NB4 (cell line): Measurements from ENCODE around the gene NPFFR2.
"Not testable (repeated sequence)": the region's sequence is repeated elsewhere in the genome, so short reads cannot be mapped to it uniquely, and the experiment has no call there.

Experiments used
- DNase-seq: peaks from one replicate; pipeline ENCODE4 v3.0.0; 2010; ENCODE audit warnings: low read depth
- H3K4me3 ChIP-seq: one replicate; pipeline ENCODE4 v1.5.1; 2011; ENCODE audit warnings: mild to moderate bottlenecking, low read depth, low read length, moderate library complexity
- CTCF ChIP-seq: IDR thresholded peaks from one replicate; pipeline ENCODE4 v1.5.1; 2012; ENCODE audit warnings: low read depth, low read length
- MAX ChIP-seq: IDR thresholded peaks from 2 replicates; pipeline ENCODE4 v1.6.1; 2011; ENCODE audit warnings: low read depth, low read length
- MYC ChIP-seq: IDR thresholded peaks from 2 replicates; pipeline ENCODE4 v1.6.1; 2011; ENCODE audit warnings: low read depth, low read length
- POLR2A ChIP-seq: IDR thresholded peaks from 2 replicates; pipeline ENCODE4 v1.6.1; 2011; ENCODE audit warnings: mild to moderate bottlenecking; ENCODE audit not compliant: insufficient read length; ENCODE audit errors: extremely low read depth

NPFFR2 gene

GRCh38 chr4:72152731-72153130 is 120.9 kb downstream of the NPFFR2 start:
- DNase-seq = no peak
- no peak overlapping the region for H3K4me3 ChIP-seq
- TF ChIP-seq MYC = no peak
- TF ChIP-seq CTCF = no peak
- no peak for TF ChIP-seq MAX
- TF ChIP-seq POLR2A = no peak

GRCh38 chr4:72153634-72154033 is 121.8 kb downstream of the NPFFR2 start:
- H3K4me3 ChIP-seq, DNase-seq: not testable (repeated sequence)

- not testable (repeated sequence) for H3K4me3 ChIP-seq, DNase-seq
Measured at GRCh38 chr4:72169285-72169684, 137.5 kb downstream of the NPFFR2 start.

GRCh38 chr4:72169861-72170260 is 138.1 kb downstream of the NPFFR2 start:
- no peak overlapping the region for H3K4me3 ChIP-seq
- DNase-seq = no peak

GRCh38 chr4:72171761-72172160 is 140.0 kb downstream of the NPFFR2 start:
- no peak for DNase-seq
- no peak overlapping the region for H3K4me3 ChIP-seq
- TF ChIP-seq MYC = no peak
- no peak for TF ChIP-seq MAX
- TF ChIP-seq CTCF = no peak
- TF ChIP-seq POLR2A = no peak

More at GRCh38 chr4:72169861-72170260, 138.1 kb downstream of the NPFFR2 start:
- no peak for TF ChIP-seq POLR2A
- TF ChIP-seq MYC = no peak
- TF ChIP-seq CTCF = no peak
- no peak for TF ChIP-seq MAX

- DNase-seq = no peak
- H3K4me3 ChIP-seq = no peak overlapping the region
- TF ChIP-seq MYC = no peak
- no peak for TF ChIP-seq MAX
- TF ChIP-seq CTCF = no peak
- no peak for TF ChIP-seq POLR2A
Measured at GRCh38 chr4:72179342-72179741, 147.5 kb downstream of the NPFFR2 start.

GRCh38 chr4:72186714-72187113 is 154.9 kb downstream of the NPFFR2 start:
- TF ChIP-seq MAX (no peak), POLR2A (no peak), CTCF (no peak), MYC (no peak)
- H3K4me3 ChIP-seq = no peak overlapping the region
- no peak for DNase-seq
